HepG2 (cell line): ENCODE data around the gene FGA. TPM values are rescaled to one million over a fixed set of nuclear protein-coding genes. Genes with fewer than 3 reads are reported as not detected.
"Not testable (repeated sequence)": the region's sequence is repeated elsewhere in the genome, so short reads cannot be mapped to it uniquely, and the experiment has no call there.

Experiments
- ATAC-seq: fragments of 200-7000 bp; cut with Tn5 transposase; 3 replicates; pipeline ENCODE4 v1.9.1; 2020; ENCODE audit warnings: mild to moderate bottlenecking, moderate library complexity
- BruUV-seq: library from RNA; stranded (reverse); fragments of 400-500 nt; replicated peaks from 2 replicates; lab custom pipeline; 2021; lab: Mats Ljungman, UMichigan
- CTCF ChIA-PET: fragments of 300-600 bp; formaldehyde crosslinking; extraction: SDS; loops from one replicate; lab custom pipeline; 2021; ENCODE audit warnings: low total read pairs, inconsistent platforms, low intra/inter-chr PET ratio; lab: Yijun Ruan, JAX
- POLR2A ChIA-PET: fragments of 350-600 bp; sonication (Branson Sonifier 250); formaldehyde crosslinking; loops from one replicate; lab custom pipeline; 2020; ENCODE audit warnings: antibody characterized with exemption, inconsistent platforms; lab: Yijun Ruan, JAX
- DNase-seq: peaks from one replicate; pipeline ENCODE4 v3.0.0-alpha.2; 2015; ENCODE audit warnings: low spot score
- FAIRE-seq: peaks from 3 replicates; lab custom pipeline; 2011; peaks lifted over from hg19 to GRCh38; lab: Jason Lieb, UNC
- H2AFZ ChIP-seq: one replicate; pipeline ENCODE4 v1.6.1; 2011; ENCODE audit warnings: low read length, inconsistent platforms
- H3K27ac ChIP-seq: fragments of 300-600 bp; 3 replicates; pipeline ENCODE4 v1.8.0; 2011; ENCODE audit warnings: mixed run types, mild to moderate bottlenecking, mixed read lengths, low read length, inconsistent platforms; ENCODE audit not compliant: insufficient read depth; ENCODE audit errors: extremely low read length
- H3K27me3 ChIP-seq, 2 experiments: fragments of 200-600 bp in 1 of 2; 2 replicates in 1 of 2; 3 replicates in 1 of 2; pipeline versions ENCODE4 v1.6.0 to v1.8.0; 2011; ENCODE audit warnings: low read length in 2 of 2, mild to moderate bottlenecking in 2 of 2, moderate library complexity in 2 of 2, inconsistent platforms in 1 of 2; ENCODE audit not compliant: insufficient read depth in 2 of 2, control insufficient read depth in 1 of 2
- H3K36me3 ChIP-seq, 2 experiments: fragments of 200-600 bp in 1 of 2; replicated peaks in 1 of 2; 2 replicates in 1 of 2; 3 replicates in 1 of 2; pipeline versions ENCODE4 v1.5.1 to v1.8.0; 2011; ENCODE audit warnings: low read length in 2 of 2, inconsistent platforms in 1 of 2; ENCODE audit not compliant: insufficient read depth in 2 of 2, control insufficient read depth in 1 of 2
- H3K4me1 ChIP-seq: 2 replicates; pipeline ENCODE4 v1.5.1; 2012; ENCODE audit warnings: low read length, inconsistent platforms; ENCODE audit not compliant: insufficient read depth
- H3K4me2 ChIP-seq: 2 replicates; pipeline ENCODE4 v1.6.0; 2011; ENCODE audit warnings: low read depth, low read length, inconsistent platforms
- H3K4me3 ChIP-seq, 3 experiments: fragments of 200-600 bp in 1 of 3; sonication (generic), shearing (Covaris generic) in 1 of 3; replicated peaks in 1 of 3; 2 replicates each; pipeline ENCODE4 v1.5.1; 2011 to 2016; ENCODE audit warnings: low read length in 3 of 3, inconsistent platforms in 2 of 3, low read depth in 2 of 3, mild to moderate bottlenecking in 2 of 3, control low read depth in 1 of 3, mixed read lengths in 1 of 3; ENCODE audit not compliant: insufficient read depth in 1 of 3
- H3K79me2 ChIP-seq: one replicate; pipeline ENCODE4 v1.6.1; 2011; ENCODE audit warnings: low read length, inconsistent platforms; ENCODE audit not compliant: insufficient read depth
- H3K9ac ChIP-seq: 2 replicates; pipeline ENCODE4 v1.6.0; 2011; ENCODE audit warnings: mild to moderate bottlenecking, low read depth, low read length, inconsistent platforms; ENCODE audit not compliant: insufficient read depth
- H3K9me3 ChIP-seq: 2 replicates; pipeline ENCODE4 v1.5.1; 2012; ENCODE audit warnings: mild to moderate bottlenecking, low read length
- H4K20me1 ChIP-seq: 2 replicates; pipeline ENCODE4 v1.6.0; 2011; ENCODE audit warnings: inconsistent platforms, mild to moderate bottlenecking, low read length, moderate library complexity; ENCODE audit not compliant: insufficient read depth
- ARID5B ChIP-seq: IDR thresholded peaks from 2 replicates; pipeline ENCODE4 v1.4.0; 2020; ENCODE audit warnings: mild to moderate bottlenecking, missing genetic modification reagents
- FOXA1 ChIP-seq, 2 experiments: fragments of 450-650 bp in 1 of 2; sonication (generic) in 1 of 2; formaldehyde crosslinking in 1 of 2; IDR thresholded peaks; 2 replicates each; pipeline versions ENCODE4 v1.4.0 to v1.6.1; 2016 to 2020; ENCODE audit warnings: missing genetic modification reagents in 1 of 2
- FOXP1 ChIP-seq, 2 experiments: fragments of 450-650 bp in 1 of 2; IDR thresholded peaks; 2 replicates each; pipeline ENCODE4 v1.6.1; 2017 to 2018; ENCODE audit warnings: antibody characterized with exemption in 1 of 2
- FOXP4 ChIP-seq: sonication (generic); formaldehyde crosslinking; IDR thresholded peaks from 2 replicates; pipeline ENCODE4 v1.4.0; 2020; ENCODE audit warnings: missing genetic modification reagents
- HNF4A ChIP-seq: sonication (generic); formaldehyde crosslinking; IDR thresholded peaks from 2 replicates; pipeline ENCODE4 v1.4.0; 2020; ENCODE audit warnings: missing genetic modification reagents
- MBD4 ChIP-seq: IDR thresholded peaks from 2 replicates; pipeline ENCODE4 v1.6.1; 2012; ENCODE audit warnings: low read length, inconsistent platforms, borderline replicate concordance
- NR2C2 ChIP-seq: sonication (generic); formaldehyde crosslinking; IDR thresholded peaks from 2 replicates; pipeline ENCODE4 v1.4.0; 2020; ENCODE audit warnings: missing genetic modification reagents, mild to moderate bottlenecking, moderate library complexity, borderline replicate concordance
- RXRA ChIP-seq: sonication (generic); formaldehyde crosslinking; IDR thresholded peaks from 2 replicates; pipeline ENCODE4 v1.5.1; 2020; ENCODE audit warnings: missing genetic modification reagents
- SIX1 ChIP-seq: sonication (generic); formaldehyde crosslinking; IDR thresholded peaks from 2 replicates; pipeline ENCODE4 v1.4.0; 2020; ENCODE audit warnings: missing genetic modification reagents, borderline replicate concordance
- SP5 ChIP-seq: IDR thresholded peaks from 2 replicates; pipeline ENCODE4 v1.6.1; 2016; ENCODE audit warnings: low read depth, borderline replicate concordance
- THRA ChIP-seq: sonication (generic); formaldehyde crosslinking; IDR thresholded peaks from 2 replicates; pipeline ENCODE4 v1.4.0; 2020; ENCODE audit warnings: missing genetic modification reagents, borderline replicate concordance
- ZFP36L1 ChIP-seq: sonication (generic); formaldehyde crosslinking; IDR thresholded peaks from 2 replicates; pipeline ENCODE4 v1.8.0; 2022; ENCODE audit warnings: mild to moderate bottlenecking, missing genetic modification reagents, moderate library complexity
- ZMYM3 ChIP-seq: sonication (generic); formaldehyde crosslinking; IDR thresholded peaks from 2 replicates; pipeline ENCODE4 v1.5.1; 2020; ENCODE audit warnings: mild to moderate bottlenecking, missing genetic modification reagents
- ZNF230 ChIP-seq: sonication (generic); formaldehyde crosslinking; IDR thresholded peaks from 2 replicates; pipeline ENCODE4 v1.4.0; 2020; ENCODE audit warnings: mild to moderate bottlenecking, missing genetic modification reagents
- ZNF382 ChIP-seq: sonication (generic); formaldehyde crosslinking; IDR thresholded peaks from 2 replicates; pipeline ENCODE4 v1.5.0; 2020; ENCODE audit warnings: missing genetic modification reagents, mild to moderate bottlenecking, borderline replicate concordance
- WGBS: methylation state at CpG from one replicate; pipeline ENCODE4 v1.1.6; 2017; ENCODE audit warnings: low lambda C conversion rate; 5-methylcytosine and 5-hydroxymethylcytosine counted together
- in situ Hi-C: cut with HindIII; loops from 2 replicates; pipeline ENCODE4 v1.10.0; 2017; ENCODE audit warnings: low pct_unique_long_range_greater_than_20kb; ENCODE audit not compliant: extremely low pct_ligation_motif_present
- intact Hi-C: fragments of 100-400 bp; cut with micrococcal nuclease; formaldehyde crosslinking; loops from one replicate; pipeline ENCODE4 v1.10.0; 2022; ENCODE audit not compliant: unreplicated experiment
- polyA plus RNA-seq, 8 experiments: library from polyadenylated mRNA; depleted of rRNA in 3 of 8; stranded (reverse) in 7 of 8; unstranded in 1 of 8; fragments of >200 nt; fragmentation: Illumina TruSeq in 4 of 8; extraction: Trizol in 4 of 8; gene quantifications; 2 replicates each; pipeline versions ENCODE4 v1.2.1 to v1.2.3, GENCODE V29; 2011 to 2016; ENCODE audit warnings: low read depth in 4 of 8, missing spikeins in 1 of 8, mixed read lengths in 1 of 8; ENCODE audit not compliant: insufficient read depth in 1 of 8
- total RNA-seq, 5 experiments: library from RNA; depleted of rRNA; stranded (reverse); fragments of >200 nt; fragmentation: Illumina TruSeq; extraction: Trizol; gene quantifications; 2 replicates each; pipeline ENCODE4 v1.2.3, GENCODE V29; 2016; ENCODE audit warnings: low read depth in 1 of 5

Gene FGA
- total and polyA plus RNA-seq, 2 of the 13 experiments (the other 11 are each of a cell fraction or from before 2014, with no cell fraction given): 640 to 1,523 TPM

DNA sequence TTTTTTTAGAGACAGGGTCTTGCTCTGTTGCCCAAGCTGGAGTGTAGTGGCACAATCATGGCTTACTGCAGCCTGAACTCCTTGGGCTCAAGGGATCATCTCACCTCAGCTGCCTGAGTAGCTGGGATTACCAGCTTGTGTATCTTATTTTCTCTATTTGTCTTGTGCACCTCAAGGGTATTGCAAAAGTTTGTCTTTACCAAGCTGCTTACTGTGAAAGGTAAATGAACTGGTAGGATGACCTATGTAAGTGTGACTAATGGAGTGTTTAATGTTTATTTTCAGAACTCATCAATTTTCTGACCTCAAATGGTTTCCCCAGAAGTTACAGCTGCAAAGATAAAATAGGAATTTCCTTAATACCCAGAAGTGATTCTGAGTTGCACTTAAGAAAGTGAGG is 5.3 kb upstream of the FGA start (continued):
- TF ChIP-seq THRA (CRISPR knock-in tag) (peak; percentile 94), FOXP1 (IDR thresholded peaks at IDR 0.05) (no peak), FOXP1 (CRISPR knock-in tag; IDR thresholded peaks at IDR 0.05) (peak; percentile 97), ZFP36L1 (0 out of 2 replicates have a peak, but pooled peaks have one; percentile 61), HNF4A (peak; percentile 86), ZNF382 (CRISPR knock-in tag) (no peak), FOXP4 (CRISPR knock-in tag) (peak; percentile 92), MBD4 (peak; percentile 93; the same call in 1 of the 2 replicates), NR2C2 (peak; percentile 38; the same call in 1 of the 2 replicates), ZNF230 (CRISPR knock-in tag) (no peak), FOXA1 (IDR thresholded peaks at IDR 0.05) (0 out of 2 replicates have a peak, but pooled peaks have one; percentile 31), FOXA1 (CRISPR knock-in tag; IDR thresholded peaks at IDR 0.05) (peak; percentile 89)

DNA sequence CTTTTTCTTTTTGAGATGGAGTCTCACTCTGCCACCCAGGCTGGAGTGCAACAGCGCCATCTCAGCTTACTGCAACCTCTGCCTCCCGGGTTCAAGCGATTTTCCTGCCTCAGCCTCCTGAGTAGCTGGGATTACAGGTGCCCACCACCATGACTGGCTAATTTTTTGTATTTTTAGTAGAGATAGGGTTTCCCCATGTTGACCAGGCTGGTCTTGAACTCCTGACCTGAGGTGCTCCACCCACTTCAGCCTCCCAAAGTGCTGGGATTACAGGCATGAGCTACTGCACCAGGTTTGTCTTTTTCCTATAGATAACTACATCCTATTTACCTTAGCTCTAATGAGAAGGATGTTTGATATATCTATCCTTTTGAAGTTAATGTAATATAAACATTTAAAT is 3.8 kb upstream of the FGA start:
- H3K79me2 ChIP-seq: peaks cover 12% of the 10 kb centered on the region
- H3K4me3 ChIP-seq, H3K9me3 ChIP-seq, ATAC-seq, H3K27me3 ChIP-seq, CTCF ChIA-PET, intact Hi-C loops, FAIRE-seq, H3K4me2 ChIP-seq, H2AFZ ChIP-seq, H3K27ac ChIP-seq, in situ Hi-C loops, DNase-seq, H3K9ac ChIP-seq, BruUV-seq, H4K20me1 ChIP-seq, H3K36me3 ChIP-seq: not testable (repeated sequence)
- TF ChIP-seq ARID5B (CRISPR knock-in tag) (0 out of 2 replicates have a peak, but pooled peaks have one; percentile 14), ZMYM3 (CRISPR knock-in tag) (0 out of 2 replicates have a peak, but pooled peaks have one; percentile 18), SIX1 (CRISPR knock-in tag) (peak; percentile 58), HNF4A (peak; percentile 31; the same call in 1 of the 2 replicates), SP5 (CRISPR knock-in tag) (peak; percentile 65; the same call in 1 of the 2 replicates), RXRA (CRISPR knock-in tag) (peak; percentile 26; the same call in 1 of the 2 replicates)
- WGBS: 93% methylated on average over 3 of the region's 3 CpGs
- H3K4me1 ChIP-seq: peaks cover 94% of the 10 kb centered on the region
- POLR2A ChIA-PET: interaction anchor here (1.1 to 16.0 kb wide), 3 partner anchors 11 to 34 kb away, joined by 3 to 468 read pairs (median 4); partner anchors contain the start of gene FGG
